ENCODE results near the gene ADAMTS18. TPM values are rescaled to one million over a fixed set of nuclear protein-coding genes. Genes with fewer than 3 reads are reported as not detected.

The ADAMTS18 gene
- total and polyA plus RNA-seq, 7 donors, result 0.04 to 0.16 TPM; not detected in 5

DNA sequence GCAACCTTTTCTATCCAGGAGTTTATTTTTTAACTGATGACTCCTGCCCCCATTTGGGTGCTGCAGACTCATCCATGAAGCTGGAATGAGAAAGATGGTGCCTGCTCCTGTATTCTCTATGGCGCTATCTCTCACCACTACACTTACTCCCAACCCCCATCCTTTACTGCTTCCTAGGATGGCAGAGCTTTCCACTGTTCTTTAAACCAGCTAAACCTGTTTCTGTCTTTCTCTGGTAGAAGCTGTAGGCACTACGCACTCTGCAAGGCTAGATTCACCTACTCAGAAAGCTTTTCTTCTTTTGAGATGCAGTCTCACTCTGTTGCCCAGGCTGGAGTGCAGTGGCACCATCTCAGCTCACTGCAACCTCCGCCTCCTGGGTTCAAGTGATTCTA is 47.0 kb downstream of the ADAMTS18 start:
- WGBS, 2 donors, result 53 to 75% methylated on average over 3 of the region's 3 CpGs

DNA sequence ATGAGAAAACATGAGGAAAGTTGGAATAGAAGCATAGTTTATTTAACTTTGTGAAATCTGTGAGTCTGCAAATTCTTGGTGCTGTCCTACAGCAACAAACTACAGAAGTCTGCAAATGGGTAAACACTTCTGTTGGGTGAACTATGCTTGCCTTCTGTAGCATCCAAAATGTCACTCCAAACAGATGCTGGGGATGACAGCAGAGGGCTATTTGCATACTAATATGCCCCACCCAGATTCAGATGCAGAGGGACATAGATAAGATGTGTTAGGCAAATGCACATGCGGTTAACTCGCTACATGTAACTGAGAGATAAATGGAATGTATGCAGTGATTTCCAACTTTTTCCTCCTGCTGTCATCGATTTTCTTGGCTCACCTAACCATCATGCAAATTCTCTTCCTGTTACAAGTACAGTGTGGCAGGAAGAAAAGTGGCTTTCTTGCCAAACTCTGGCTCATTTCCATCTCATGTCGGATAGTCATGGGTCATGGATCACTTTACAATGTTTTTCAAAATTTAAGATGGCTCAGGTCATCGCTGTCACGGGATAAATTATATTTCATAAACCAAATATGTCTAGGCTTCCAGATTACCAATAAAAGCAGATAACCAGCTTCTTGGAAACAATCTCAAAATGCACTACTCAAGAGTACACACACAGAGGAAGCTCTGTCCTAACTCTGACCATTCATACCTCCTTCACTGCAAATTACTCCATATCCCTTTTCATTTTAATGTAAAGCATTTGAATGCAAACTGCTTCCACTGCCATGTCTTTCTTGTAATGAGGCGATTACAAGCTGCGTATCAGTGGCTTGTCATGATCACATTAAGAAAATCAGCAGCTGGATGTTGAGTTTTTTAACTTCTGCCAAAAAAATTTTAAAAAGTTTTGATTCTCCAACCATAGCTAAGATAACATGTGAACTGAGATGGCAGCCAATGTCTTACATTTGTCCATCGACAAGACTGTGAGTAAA is 47.7 kb downstream of the ADAMTS18 start:
- DNase-seq, result no peak
- no peak overlapping the region for H3K27ac ChIP-seq
- intact Hi-C loops (cut with DNase I), result no loop called here
- no peaks in the 10 kb centered on the region for H3K4me1 ChIP-seq
- H3K9me3 ChIP-seq, result no peaks in the 10 kb centered on the region
- WGBS, 2 donors, result 83 to 84% methylated on average over 9 of the region's 9 CpGs
- H3K27me3 ChIP-seq, result no peaks in the 10 kb centered on the region
- H3K4me3 ChIP-seq, result no peak overlapping the region
- TF ChIP-seq, protein P1, sequence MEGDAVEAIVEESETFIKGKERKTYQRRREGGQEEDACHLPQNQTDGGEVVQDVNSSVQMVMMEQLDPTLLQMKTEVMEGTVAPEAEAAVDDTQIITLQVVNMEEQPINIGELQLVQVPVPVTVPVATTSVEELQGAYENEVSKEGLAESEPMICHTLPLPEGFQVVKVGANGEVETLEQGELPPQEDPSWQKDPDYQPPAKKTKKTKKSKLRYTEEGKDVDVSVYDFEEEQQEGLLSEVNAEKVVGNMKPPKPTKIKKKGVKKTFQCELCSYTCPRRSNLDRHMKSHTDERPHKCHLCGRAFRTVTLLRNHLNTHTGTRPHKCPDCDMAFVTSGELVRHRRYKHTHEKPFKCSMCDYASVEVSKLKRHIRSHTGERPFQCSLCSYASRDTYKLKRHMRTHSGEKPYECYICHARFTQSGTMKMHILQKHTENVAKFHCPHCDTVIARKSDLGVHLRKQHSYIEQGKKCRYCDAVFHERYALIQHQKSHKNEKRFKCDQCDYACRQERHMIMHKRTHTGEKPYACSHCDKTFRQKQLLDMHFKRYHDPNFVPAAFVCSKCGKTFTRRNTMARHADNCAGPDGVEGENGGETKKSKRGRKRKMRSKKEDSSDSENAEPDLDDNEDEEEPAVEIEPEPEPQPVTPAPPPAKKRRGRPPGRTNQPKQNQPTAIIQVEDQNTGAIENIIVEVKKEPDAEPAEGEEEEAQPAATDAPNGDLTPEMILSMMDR (IDR thresholded peaks at IDR 0.05), result no peak
- no peak for TF ChIP-seq EP300 (IDR thresholded peaks at IDR 0.05)
- TF ChIP-seq POLR2A (IDR thresholded peaks at IDR 0.05), result no peak
- TF ChIP-seq POLR2AphosphoS5 (IDR thresholded peaks at IDR 0.05), result no peak
- no peaks in the 10 kb centered on the region for H3K36me3 ChIP-seq

More for the DNA sequence above, 47.0 kb downstream of the ADAMTS18 start:
- no peak for TF ChIP-seq EP300 (IDR thresholded peaks at IDR 0.05)
- no peak for TF ChIP-seq POLR2AphosphoS5 (IDR thresholded peaks at IDR 0.05)
- TF ChIP-seq POLR2A (IDR thresholded peaks at IDR 0.05), result no peak
- TF ChIP-seq, protein P1 (IDR thresholded peaks at IDR 0.05), result no peak
- Histone ChIP-seq H3K9me3 (no peaks in the 10 kb centered on the region), H3K4me1 (no peaks in the 10 kb centered on the region), H3K4me3 (no peak overlapping the region), H3K27me3 (no peaks in the 10 kb centered on the region), H3K27ac (no peak overlapping the region), H3K36me3 (no peaks in the 10 kb centered on the region)
- intact Hi-C loops (cut with DNase I), result no loop called here
- no peak for DNase-seq

GRCh38 chr16:77385481-77385880 is 49.4 kb downstream of the ADAMTS18 start:
- WGBS, 2 donors, result 56 to 67% methylated on average over 3 of the region's 3 CpGs
- no peak overlapping the region for H3K27ac ChIP-seq

GRCh38 chr16:77383606-77384187 is 51.1 kb downstream of the ADAMTS18 start:
- H3K4me3 ChIP-seq, result no peak overlapping the region
- TF ChIP-seq POLR2AphosphoS5 (IDR thresholded peaks at IDR 0.05) (no peak), EP300 (IDR thresholded peaks at IDR 0.05) (no peak), POLR2A (IDR thresholded peaks at IDR 0.05) (no peak)
- TF ChIP-seq, protein P1 (IDR thresholded peaks at IDR 0.05), result no peak
- intact Hi-C loops (cut with DNase I), result no loop called here
- H3K4me1 ChIP-seq, result no peaks in the 10 kb centered on the region
- DNase-seq, result no peak
- H3K9me3 ChIP-seq, result no peaks in the 10 kb centered on the region
- no peaks in the 10 kb centered on the region for H3K36me3 ChIP-seq
- 61 to 76% methylated on average over 8 of the region's 8 CpGs for WGBS, 2 donors
- no peak overlapping the region for H3K27ac ChIP-seq
- no peaks in the 10 kb centered on the region for H3K27me3 ChIP-seq

More at GRCh38 chr16:77385481-77385880, 49.4 kb downstream of the ADAMTS18 start:
- no peaks in the 10 kb centered on the region for H3K27me3 ChIP-seq
- TF ChIP-seq, protein P1 (IDR thresholded peaks at IDR 0.05), result no peak
- TF ChIP-seq POLR2AphosphoS5 (IDR thresholded peaks at IDR 0.05) (no peak), POLR2A (IDR thresholded peaks at IDR 0.05) (no peak), EP300 (IDR thresholded peaks at IDR 0.05) (no peak)
- intact Hi-C loops (cut with DNase I), result no loop called here
- no peaks in the 10 kb centered on the region for H3K4me1 ChIP-seq
- no peak overlapping the region for H3K4me3 ChIP-seq
- DNase-seq, result no peak
- no peaks in the 10 kb centered on the region for H3K36me3 ChIP-seq
- H3K9me3 ChIP-seq, result no peaks in the 10 kb centered on the region

Data from sigmoid colon (tissue), 7 donors.